Hepatocyte (in vitro differentiated cells): ENCODE data around the gene KCNAB3.

Experiments
- CTCF ChIP-seq: fragments of 200-600 bp; sonication (generic); IDR thresholded peaks from 2 replicates; pipeline ENCODE4 v1.5.1; 2016; ENCODE audit warnings: antibody characterized with exemption, mild to moderate bottlenecking; ENCODE audit not compliant: poor library complexity
- EZH2phosphoT487 ChIP-seq: fragments of 200-600 bp; sonication (generic); IDR thresholded peaks from one replicate; pipeline ENCODE4 v1.6.1; 2018; ENCODE audit warnings: antibody characterized with exemption, mild to moderate bottlenecking, low read depth, moderate library complexity; ENCODE audit not compliant: unreplicated experiment, severe bottlenecking

- TF ChIP-seq CTCF (no peak), EZH2phosphoT487 (no peak)
Observed at GRCh38 chr17:7916385-7916682, 13.3 kb downstream of the KCNAB3 start.
